Measurements from ENCODE around the gene APBB1IP.
"Not testable (repeated sequence)": the region's sequence is repeated elsewhere in the genome, so short reads cannot be mapped to it uniquely, and the experiment has no call there.

The APBB1IP gene

GRCh38 chr10:26437637-26438461 is at the start of gene APBB1IP:
TSS of gene APBB1IP (plus strand) at chr10:26438341. CDS start at chr10:26492327, 53,986 bp downstream.
- no peak for DNase-seq

- DNase-seq = no peak
Measured at GRCh38 chr10:26389533-26389932, 48.6 kb upstream of the APBB1IP start.

GRCh38 chr10:26391701-26392695 is 46.1 kb upstream of the APBB1IP start:
- DNase-seq = no peak

- DNase-seq = not testable (repeated sequence)
Measured at GRCh38 chr10:26398353-26398752, 39.8 kb upstream of the APBB1IP start.

GRCh38 chr10:26407406-26407969 is 30.7 kb upstream of the APBB1IP start:
- DNase-seq = no peak

- DNase-seq = no peak
Measured at GRCh38 chr10:26408858-26409494, 29.2 kb upstream of the APBB1IP start.

GRCh38 chr10:26410356-26410755 is 27.8 kb upstream of the APBB1IP start:
- no peak for DNase-seq

- DNase-seq = no peak
Measured at GRCh38 chr10:26412932-26413331, 25.2 kb upstream of the APBB1IP start.

GRCh38 chr10:26413375-26413774 is 24.8 kb upstream of the APBB1IP start:
- no peak for DNase-seq

- DNase-seq = no peak
Measured at GRCh38 chr10:26417136-26417535, 21.0 kb upstream of the APBB1IP start.

- no peak for DNase-seq
Measured at GRCh38 chr10:26422977-26423376, 15.2 kb upstream of the APBB1IP start.

GRCh38 chr10:26423722-26424121 is 14.4 kb upstream of the APBB1IP start:
- DNase-seq = no peak

GRCh38 chr10:26430641-26431163 is 7.4 kb upstream of the APBB1IP start:
- no peak for DNase-seq

GRCh38 chr10:26432938-26433337 is 5.2 kb upstream of the APBB1IP start:
- no peak for DNase-seq

- DNase-seq = no peak
Measured at GRCh38 chr10:26435852-26436251, 2.3 kb upstream of the APBB1IP start.

- no peak for DNase-seq
Measured at GRCh38 chr10:26436848-26437247, 1.3 kb upstream of the APBB1IP start.

- no peak for DNase-seq
Measured at GRCh38 chr10:26438534-26439341, 597 bp downstream of the APBB1IP start.

- DNase-seq = no peak
Measured at GRCh38 chr10:26439406-26440087, 1.4 kb downstream of the APBB1IP start.

GRCh38 chr10:26440088-26440470 is 1.9 kb downstream of the APBB1IP start:
- no peak for DNase-seq

GRCh38 chr10:26441491-26442214 is 3.5 kb downstream of the APBB1IP start:
- no peak for DNase-seq
